Measurements from ENCODE around the gene TSEN34. TPM values are rescaled to one million over a fixed set of nuclear protein-coding genes. Genes with fewer than 3 reads are reported as not detected.
"Not testable (repeated sequence)": the region's sequence is repeated elsewhere in the genome, so short reads cannot be mapped to it uniquely, and the experiment has no call there.

The TSEN34 gene
- polyA plus RNA-seq, 2 donors: 17.9 to 55.0 TPM

GRCh38 chr19:54214217-54214616 lies 23.1 kb downstream of the TSEN34 start:
- H3K27me3 ChIP-seq (ENCODE audit: control insufficient read depth in 1 of 2, insufficient read depth in 2 of 2, low read length in 2 of 2); H3K4me1 ChIP-seq (ENCODE audit: control insufficient read depth in 2 of 2, insufficient read depth in 2 of 2, low read length in 1 of 2); H3K27ac ChIP-seq (ENCODE audit: low read depth in 2 of 2, low read length in 1 of 2); H3K9me3 ChIP-seq (ENCODE audit: control insufficient read depth in 2 of 2, insufficient read depth in 1 of 2, low read depth in 1 of 2, low read length in 1 of 2); H3K36me3 ChIP-seq (ENCODE audit: control insufficient read depth in 2 of 2, insufficient read depth in 2 of 2, low read length in 1 of 2); H3K4me3 ChIP-seq (ENCODE audit: low read depth in 1 of 2, low read length in 2 of 2): not testable (repeated sequence)
- 40 to 67% methylated on average over 2 to 5 of the region's 5 CpGs for WGBS, 2 donors

- H3K4me1 ChIP-seq (ENCODE audit: control insufficient read depth in 2 of 2, insufficient read depth in 2 of 2, low read length in 1 of 2); H3K27ac ChIP-seq (ENCODE audit: low read depth in 2 of 2, low read length in 1 of 2); H3K36me3 ChIP-seq (ENCODE audit: control insufficient read depth in 2 of 2, insufficient read depth in 2 of 2, low read length in 1 of 2); H3K9me3 ChIP-seq (ENCODE audit: control insufficient read depth in 2 of 2, insufficient read depth in 1 of 2, low read depth in 1 of 2, low read length in 1 of 2); H3K27me3 ChIP-seq (ENCODE audit: control insufficient read depth in 1 of 2, insufficient read depth in 2 of 2, low read length in 2 of 2); H3K4me3 ChIP-seq (ENCODE audit: low read depth in 1 of 2, low read length in 2 of 2): not testable (repeated sequence)
- 95 to 96% methylated on average over 11 to 14 of the region's 19 CpGs for WGBS, 2 donors
These were observed 23.6 kb downstream of the TSEN34 start for GRCh38 chr19:54214734-54215133.

- Histone ChIP-seq H3K27ac (ENCODE audit: low read depth in 2 of 2, low read length in 1 of 2) (no peak overlapping the region), H3K4me3 (ENCODE audit: low read depth in 1 of 2, low read length in 2 of 2) (no peak overlapping the region), H3K9me3 (ENCODE audit: control insufficient read depth in 2 of 2, insufficient read depth in 1 of 2, low read depth in 1 of 2, low read length in 1 of 2) (peaks cover 0 to 4% of the 10 kb centered on the region in 2 donors), H3K36me3 (ENCODE audit: control insufficient read depth in 2 of 2, insufficient read depth in 2 of 2, low read length in 1 of 2) (peaks cover 0 to 3% of the 10 kb centered on the region in 2 donors), H3K27me3 (ENCODE audit: control insufficient read depth in 1 of 2, insufficient read depth in 2 of 2, low read length in 2 of 2) (no peaks in the 10 kb centered on the region), H3K4me1 (ENCODE audit: control insufficient read depth in 2 of 2, insufficient read depth in 2 of 2, low read length in 1 of 2) (no peaks in the 10 kb centered on the region)
- 89 to 92% methylated on average over 9 of the region's 9 CpGs for WGBS, 2 donors
These were observed 25.8 kb downstream of the TSEN34 start for GRCh38 chr19:54216869-54217268.

- not testable (repeated sequence) for H3K27me3 ChIP-seq (ENCODE audit: control insufficient read depth in 1 of 2, insufficient read depth in 2 of 2, low read length in 2 of 2); H3K4me1 ChIP-seq (ENCODE audit: control insufficient read depth in 2 of 2, insufficient read depth in 2 of 2, low read length in 1 of 2); H3K36me3 ChIP-seq (ENCODE audit: control insufficient read depth in 2 of 2, insufficient read depth in 2 of 2, low read length in 1 of 2); H3K4me3 ChIP-seq (ENCODE audit: low read depth in 1 of 2, low read length in 2 of 2); H3K9me3 ChIP-seq (ENCODE audit: control insufficient read depth in 2 of 2, insufficient read depth in 1 of 2, low read depth in 1 of 2, low read length in 1 of 2); H3K27ac ChIP-seq (ENCODE audit: low read depth in 2 of 2, low read length in 1 of 2)
- 50 to 66% methylated on average over 11 to 17 of the region's 20 CpGs for WGBS, 2 donors
These were observed 26.6 kb downstream of the TSEN34 start for GRCh38 chr19:54217517-54218247.

- Histone ChIP-seq H3K27ac (ENCODE audit: low read depth in 2 of 2, low read length in 1 of 2) (no peak overlapping the region), H3K4me3 (ENCODE audit: low read depth in 1 of 2, low read length in 2 of 2) (no peak overlapping the region), H3K27me3 (ENCODE audit: control insufficient read depth in 1 of 2, insufficient read depth in 2 of 2, low read length in 2 of 2) (no peaks in the 10 kb centered on the region), H3K4me1 (ENCODE audit: control insufficient read depth in 2 of 2, insufficient read depth in 2 of 2, low read length in 1 of 2) (no peaks in the 10 kb centered on the region), H3K9me3 (ENCODE audit: control insufficient read depth in 2 of 2, insufficient read depth in 1 of 2, low read depth in 1 of 2, low read length in 1 of 2) (peaks cover 0 to 4% of the 10 kb centered on the region in 2 donors), H3K36me3 (ENCODE audit: control insufficient read depth in 2 of 2, insufficient read depth in 2 of 2, low read length in 1 of 2) (peaks cover 0 to 3% of the 10 kb centered on the region in 2 donors)
- WGBS, 2 donors: 75 to 82% methylated on average over 8 of the region's 8 CpGs
These were observed 27.2 kb downstream of the TSEN34 start for GRCh38 chr19:54218259-54218658.

GRCh38 chr19:54218960-54219661 lies 28.0 kb downstream of the TSEN34 start:
- no peaks in the 10 kb centered on the region for H3K27me3 ChIP-seq (ENCODE audit: control insufficient read depth in 1 of 2, insufficient read depth in 2 of 2, low read length in 2 of 2)
- H3K36me3 ChIP-seq (ENCODE audit: control insufficient read depth in 2 of 2, insufficient read depth in 2 of 2, low read length in 1 of 2): peaks cover 0 to 3% of the 10 kb centered on the region in 2 donors
- 88 to 89% methylated on average over 27 of the region's 27 CpGs for WGBS, 2 donors
- peaks cover 0 to 4% of the 10 kb centered on the region in 2 donors for H3K9me3 ChIP-seq (ENCODE audit: control insufficient read depth in 2 of 2, insufficient read depth in 1 of 2, low read depth in 1 of 2, low read length in 1 of 2)
- no peaks in the 10 kb centered on the region for H3K4me1 ChIP-seq (ENCODE audit: control insufficient read depth in 2 of 2, insufficient read depth in 2 of 2, low read length in 1 of 2)
- no peak overlapping the region for H3K4me3 ChIP-seq (ENCODE audit: low read depth in 1 of 2, low read length in 2 of 2)
- no peak overlapping the region for H3K27ac ChIP-seq (ENCODE audit: low read depth in 2 of 2, low read length in 1 of 2)

GRCh38 chr19:54219702-54220101 lies 28.6 kb downstream of the TSEN34 start:
- H3K36me3 ChIP-seq (ENCODE audit: control insufficient read depth in 2 of 2, insufficient read depth in 2 of 2, low read length in 1 of 2); H3K27me3 ChIP-seq (ENCODE audit: control insufficient read depth in 1 of 2, insufficient read depth in 2 of 2, low read length in 2 of 2); H3K4me1 ChIP-seq (ENCODE audit: control insufficient read depth in 2 of 2, insufficient read depth in 2 of 2, low read length in 1 of 2); H3K9me3 ChIP-seq (ENCODE audit: control insufficient read depth in 2 of 2, insufficient read depth in 1 of 2, low read depth in 1 of 2, low read length in 1 of 2); H3K27ac ChIP-seq (ENCODE audit: low read depth in 2 of 2, low read length in 1 of 2); H3K4me3 ChIP-seq (ENCODE audit: low read depth in 1 of 2, low read length in 2 of 2): not testable (repeated sequence)
- 53 to 65% methylated on average over 4 to 5 of the region's 5 CpGs for WGBS, 2 donors

GRCh38 chr19:54221947-54222346 lies 30.8 kb downstream of the TSEN34 start:
- WGBS, 2 donors: 83 to 86% methylated on average over 6 to 7 of the region's 7 CpGs
- H3K9me3 ChIP-seq (ENCODE audit: control insufficient read depth in 2 of 2, insufficient read depth in 1 of 2, low read depth in 1 of 2, low read length in 1 of 2); H3K4me3 ChIP-seq (ENCODE audit: low read depth in 1 of 2, low read length in 2 of 2); H3K27me3 ChIP-seq (ENCODE audit: control insufficient read depth in 1 of 2, insufficient read depth in 2 of 2, low read length in 2 of 2); H3K4me1 ChIP-seq (ENCODE audit: control insufficient read depth in 2 of 2, insufficient read depth in 2 of 2, low read length in 1 of 2); H3K27ac ChIP-seq (ENCODE audit: low read depth in 2 of 2, low read length in 1 of 2); H3K36me3 ChIP-seq (ENCODE audit: control insufficient read depth in 2 of 2, insufficient read depth in 2 of 2, low read length in 1 of 2): not testable (repeated sequence)

GRCh38 chr19:54222474-54223276 lies 31.6 kb downstream of the TSEN34 start, which contains the start of gene LILRB3:
Gene LILRB3 (minus strand): TSS chr19:54223007. CDS start chr19:54222976, 31 bp downstream.
- not testable (repeated sequence) for H3K4me3 ChIP-seq (ENCODE audit: low read depth in 1 of 2, low read length in 2 of 2); H3K27me3 ChIP-seq (ENCODE audit: control insufficient read depth in 1 of 2, insufficient read depth in 2 of 2, low read length in 2 of 2); H3K27ac ChIP-seq (ENCODE audit: low read depth in 2 of 2, low read length in 1 of 2); H3K36me3 ChIP-seq (ENCODE audit: control insufficient read depth in 2 of 2, insufficient read depth in 2 of 2, low read length in 1 of 2); H3K4me1 ChIP-seq (ENCODE audit: control insufficient read depth in 2 of 2, insufficient read depth in 2 of 2, low read length in 1 of 2); H3K9me3 ChIP-seq (ENCODE audit: control insufficient read depth in 2 of 2, insufficient read depth in 1 of 2, low read depth in 1 of 2, low read length in 1 of 2)
- WGBS, 2 donors: 60 to 71% methylated on average over 16 of the region's 16 CpGs
